Measurements from ENCODE around the gene DUOXA2. TPM values are rescaled to one million over a fixed set of nuclear protein-coding genes. Genes with fewer than 3 reads are reported as not detected.

Gene DUOXA2
- total RNA-seq, 1 donor from 2014 or later, result not detected

DNA sequence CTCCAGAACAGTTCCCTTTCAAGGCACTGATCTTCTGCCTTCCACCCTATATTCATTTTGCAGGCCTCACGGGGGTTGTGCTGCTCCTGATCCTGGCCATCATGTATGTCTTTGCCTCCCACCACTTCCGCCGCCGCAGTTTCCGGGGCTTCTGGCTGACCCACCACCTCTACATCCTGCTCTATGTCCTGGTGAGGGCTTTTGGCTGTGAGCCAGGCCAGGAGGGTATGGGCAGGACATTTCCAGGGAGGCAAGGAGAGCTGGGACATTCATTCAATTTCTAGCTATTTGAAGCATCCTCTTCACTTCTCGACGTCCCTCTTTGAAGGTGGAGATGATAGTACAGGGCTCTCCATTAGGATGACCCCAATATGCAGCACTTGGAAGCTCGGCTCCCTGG, 41.6 kb downstream of the DUOXA2 start:
- H3K9me3 Mint-ChIP-seq, result no peaks in the 10 kb centered on the region
- no peak for DNase-seq (ENCODE audit: low spot score in 2 of 2, unreplicated experiment in 2 of 2)
- peaks cover 16% of the 10 kb centered on the region for H3K4me1 Mint-ChIP-seq
- TF ChIP-seq, protein P1, sequence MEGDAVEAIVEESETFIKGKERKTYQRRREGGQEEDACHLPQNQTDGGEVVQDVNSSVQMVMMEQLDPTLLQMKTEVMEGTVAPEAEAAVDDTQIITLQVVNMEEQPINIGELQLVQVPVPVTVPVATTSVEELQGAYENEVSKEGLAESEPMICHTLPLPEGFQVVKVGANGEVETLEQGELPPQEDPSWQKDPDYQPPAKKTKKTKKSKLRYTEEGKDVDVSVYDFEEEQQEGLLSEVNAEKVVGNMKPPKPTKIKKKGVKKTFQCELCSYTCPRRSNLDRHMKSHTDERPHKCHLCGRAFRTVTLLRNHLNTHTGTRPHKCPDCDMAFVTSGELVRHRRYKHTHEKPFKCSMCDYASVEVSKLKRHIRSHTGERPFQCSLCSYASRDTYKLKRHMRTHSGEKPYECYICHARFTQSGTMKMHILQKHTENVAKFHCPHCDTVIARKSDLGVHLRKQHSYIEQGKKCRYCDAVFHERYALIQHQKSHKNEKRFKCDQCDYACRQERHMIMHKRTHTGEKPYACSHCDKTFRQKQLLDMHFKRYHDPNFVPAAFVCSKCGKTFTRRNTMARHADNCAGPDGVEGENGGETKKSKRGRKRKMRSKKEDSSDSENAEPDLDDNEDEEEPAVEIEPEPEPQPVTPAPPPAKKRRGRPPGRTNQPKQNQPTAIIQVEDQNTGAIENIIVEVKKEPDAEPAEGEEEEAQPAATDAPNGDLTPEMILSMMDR (IDR thresholded peaks at IDR 0.05; ENCODE audit: unreplicated experiment), result no peak
- no peak overlapping the region for H3K27ac Mint-ChIP-seq
- no peak overlapping the region for H3K4me3 Mint-ChIP-seq
- H3K27me3 Mint-ChIP-seq (ENCODE audit: low read depth), result no peaks in the 10 kb centered on the region
- H3K36me3 Mint-ChIP-seq, result no peaks in the 10 kb centered on the region

DNA sequence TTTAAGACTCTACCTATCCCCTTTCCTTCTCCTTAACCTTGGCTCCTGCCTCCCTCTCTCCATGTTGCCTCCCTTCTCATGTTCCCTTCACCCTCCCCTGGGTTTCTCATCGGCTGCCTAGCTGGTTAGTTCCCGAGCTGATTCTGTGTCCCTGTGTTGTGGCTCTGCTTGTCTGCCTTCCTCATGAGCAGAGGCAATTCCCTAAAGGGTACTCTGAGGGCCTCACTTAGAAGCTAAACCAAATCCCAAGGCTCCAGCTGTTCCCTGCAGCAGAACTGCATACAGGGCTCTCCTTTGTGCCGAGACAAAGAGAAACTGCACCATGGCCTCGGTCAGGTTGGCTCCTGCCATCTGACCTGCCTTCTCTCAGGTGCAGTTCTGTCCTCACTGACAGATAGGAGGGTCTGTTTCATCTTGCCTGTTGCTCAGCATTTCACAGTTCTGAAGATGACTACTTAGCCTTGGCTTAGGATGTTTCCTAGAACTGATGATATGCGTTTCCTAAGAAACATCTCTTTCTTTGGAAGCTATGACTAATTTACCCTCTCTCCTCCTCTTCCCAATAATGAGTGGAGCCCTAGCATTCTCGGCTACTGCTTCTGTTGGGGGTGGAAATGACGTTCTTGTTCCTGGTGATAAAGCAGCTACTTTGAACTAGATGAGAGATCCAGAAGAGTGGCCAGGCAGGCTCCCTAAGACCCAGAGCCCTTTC, 42.8 kb downstream of the DUOXA2 start:
- Mint-ChIP-seq H3K4me1 (peaks cover 16% of the 10 kb centered on the region), H3K27me3 (ENCODE audit: low read depth) (no peaks in the 10 kb centered on the region), H3K4me3 (no peak overlapping the region), H3K27ac (no peak overlapping the region), H3K36me3 (no peaks in the 10 kb centered on the region), H3K9me3 (no peaks in the 10 kb centered on the region)
- DNase-seq (ENCODE audit: low spot score in 2 of 2, unreplicated experiment in 2 of 2), result no peak
- TF ChIP-seq, protein P1 (IDR thresholded peaks at IDR 0.05; ENCODE audit: unreplicated experiment), result no peak

DNA sequence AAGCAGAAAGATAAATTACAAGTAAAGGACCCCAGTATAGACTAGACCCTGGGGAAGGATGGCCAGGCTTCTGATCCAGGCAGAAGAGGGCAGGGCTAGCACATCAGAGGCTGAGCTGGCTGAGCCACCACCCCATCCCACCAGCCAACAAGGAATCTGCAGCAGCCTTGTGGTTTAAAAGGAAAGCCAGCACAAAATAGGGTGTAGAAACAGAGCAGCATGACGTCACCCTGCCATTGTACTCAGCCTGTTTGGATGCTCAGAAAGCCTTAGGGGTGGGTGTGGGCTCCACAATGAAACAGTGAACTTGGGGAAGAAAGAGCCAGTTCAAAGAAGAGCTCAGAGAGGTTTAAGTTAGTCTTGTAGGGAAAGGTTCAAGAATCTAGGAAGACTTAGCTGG, 43.8 kb downstream of the DUOXA2 start:
- H3K9me3 Mint-ChIP-seq, result no peaks in the 10 kb centered on the region
- H3K4me3 Mint-ChIP-seq, result no peak overlapping the region
- no peak for DNase-seq (ENCODE audit: low spot score in 2 of 2, unreplicated experiment in 2 of 2)
- H3K27me3 Mint-ChIP-seq (ENCODE audit: low read depth), result no peaks in the 10 kb centered on the region
- no peaks in the 10 kb centered on the region for H3K36me3 Mint-ChIP-seq
- peaks cover 21% of the 10 kb centered on the region for H3K4me1 Mint-ChIP-seq
- H3K27ac Mint-ChIP-seq, result no peak overlapping the region
- TF ChIP-seq, protein P1 (IDR thresholded peaks at IDR 0.05; ENCODE audit: unreplicated experiment), result no peak

DNA sequence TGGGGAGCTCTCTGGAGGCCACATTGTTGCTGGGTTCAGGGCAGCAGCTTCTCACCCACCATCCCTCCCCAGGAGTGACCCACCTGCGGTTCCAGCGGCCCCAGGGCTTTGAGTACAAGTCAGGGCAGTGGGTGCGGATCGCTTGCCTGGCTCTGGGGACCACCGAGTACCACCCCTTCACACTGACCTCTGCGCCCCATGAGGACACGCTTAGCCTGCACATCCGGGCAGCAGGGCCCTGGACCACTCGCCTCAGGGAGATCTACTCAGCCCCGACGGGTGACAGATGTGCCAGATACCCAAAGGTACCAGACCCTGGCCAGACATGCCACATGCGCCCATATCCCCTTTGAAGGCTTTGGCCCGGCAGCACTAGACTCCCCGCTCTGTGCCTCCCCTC, 47.5 kb downstream of the DUOXA2 start:
- H3K4me1 Mint-ChIP-seq, result peaks cover 34% of the 10 kb centered on the region
- no peaks in the 10 kb centered on the region for H3K9me3 Mint-ChIP-seq
- no peak overlapping the region for H3K27ac Mint-ChIP-seq
- H3K27me3 Mint-ChIP-seq (ENCODE audit: low read depth), result no peaks in the 10 kb centered on the region
- H3K4me3 Mint-ChIP-seq, result no peak overlapping the region
- TF ChIP-seq, protein P1 (IDR thresholded peaks at IDR 0.05; ENCODE audit: unreplicated experiment), result no peak
- no peaks in the 10 kb centered on the region for H3K36me3 Mint-ChIP-seq
- no peak for DNase-seq (ENCODE audit: low spot score in 2 of 2, unreplicated experiment in 2 of 2)

DNA sequence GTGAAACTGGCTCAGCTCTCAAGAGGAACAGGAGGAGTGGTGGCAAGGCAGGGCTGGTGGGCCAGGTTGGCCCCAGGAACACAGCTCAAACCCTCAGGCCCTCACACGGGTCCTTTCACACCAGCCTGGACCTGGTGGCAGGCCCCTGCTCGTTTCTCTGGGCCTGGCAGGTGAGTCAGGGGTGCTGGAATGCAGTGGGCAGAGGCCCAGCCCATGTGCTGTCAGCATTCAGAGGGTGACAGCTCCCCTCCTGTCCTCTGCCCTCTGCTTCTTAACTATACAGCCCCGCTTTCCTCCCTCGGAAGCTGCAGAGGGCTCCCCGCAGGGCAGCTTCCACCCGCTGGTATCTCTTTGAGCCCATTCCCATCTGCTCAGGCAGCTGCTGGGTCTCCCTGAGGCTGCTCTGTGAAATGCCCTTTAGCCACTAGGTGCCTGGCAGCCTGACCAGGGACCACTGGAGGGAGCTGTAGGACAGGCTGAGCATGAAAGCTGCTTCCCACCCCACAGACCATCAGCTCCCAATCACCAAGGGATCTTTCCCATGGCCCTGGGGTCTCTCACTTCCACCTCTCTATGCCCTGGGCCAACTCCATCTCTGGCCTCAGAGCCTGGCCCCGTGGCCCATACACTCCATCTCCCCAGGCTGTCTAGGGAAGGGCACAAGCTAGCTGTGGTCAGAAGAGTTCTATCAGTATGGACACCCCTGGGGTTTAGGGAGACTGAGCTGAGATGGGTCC, 48.8 kb downstream of the DUOXA2 start:
- Mint-ChIP-seq H3K36me3 (no peaks in the 10 kb centered on the region), H3K27ac (peak overlapping the region; percentile 82), H3K27me3 (ENCODE audit: low read depth) (no peaks in the 10 kb centered on the region), H3K9me3 (no peaks in the 10 kb centered on the region), H3K4me3 (no peak overlapping the region), H3K4me1 (peaks cover 38% of the 10 kb centered on the region)
- TF ChIP-seq, protein P1 (IDR thresholded peaks at IDR 0.05; ENCODE audit: unreplicated experiment), result peak; percentile 44
- peak; percentile 52 to 76 for DNase-seq (ENCODE audit: low spot score in 2 of 2, unreplicated experiment in 2 of 2)
